Brain microvascular endothelial cell (primary cell): ENCODE data around the gene EVC2.

ENCODE experiments used
- DNase-seq: peaks from one replicate; pipeline ENCODE4 v3.0.0-alpha.2; 2020
- H3K27ac ChIP-seq: fragments of 250-450 bp; sonication (Bioruptor Pico); 2 replicates; pipeline ENCODE4 v1.5.1; 2020; ENCODE audit warnings: mild to moderate bottlenecking, moderate library complexity
- H3K27me3 ChIP-seq: fragments of 250-450 bp; sonication (Bioruptor Pico); replicated peaks from 2 replicates; pipeline ENCODE4 v1.5.1; 2020; ENCODE audit warnings: mild to moderate bottlenecking
- H3K36me3 ChIP-seq: fragments of 250-450 bp; sonication (Bioruptor Pico); replicated peaks from 2 replicates; pipeline ENCODE4 v1.5.1; 2020; ENCODE audit warnings: mild to moderate bottlenecking
- H3K4me3 ChIP-seq: 2 replicates; pipeline ENCODE4 v1.5.1; 2011; ENCODE audit warnings: low read depth, mild to moderate bottlenecking, control low read depth, low read length, moderate library complexity
- CTCF ChIP-seq: IDR thresholded peaks from 2 replicates; pipeline ENCODE4 v1.5.1; 2011; ENCODE audit warnings: low read depth, mild to moderate bottlenecking, moderate library complexity, low read length, control low read depth, inconsistent platforms; ENCODE audit errors: missing control alignments
- in situ Hi-C: cut with HindIII; loops from 2 replicates; pipeline ENCODE4 v1.10.0; 2017; ENCODE audit warnings: low sequenced_read_pairs, low pct_ligation_motif_present

Gene EVC2

GRCh38 chr4:5700459-5700858 lies 7.9 kb downstream of the EVC2 start:
- DNase-seq = no peak
- no peak overlapping the region for H3K4me3 ChIP-seq
- TF ChIP-seq CTCF = no peak
- H3K36me3 ChIP-seq = peaks cover 17% of the 10 kb centered on the region
- in situ Hi-C loops = no loop called here
- no peaks in the 10 kb centered on the region for H3K27me3 ChIP-seq
- no peak overlapping the region for H3K27ac ChIP-seq

GRCh38 chr4:5696341-5696740 lies 12.0 kb downstream of the EVC2 start:
- DNase-seq = no peak
- no peak for TF ChIP-seq CTCF
- H3K36me3 ChIP-seq = peaks cover 28% of the 10 kb centered on the region
- in situ Hi-C loops = no loop called here
- no peak overlapping the region for H3K27ac ChIP-seq
- H3K4me3 ChIP-seq = no peak overlapping the region
- H3K27me3 ChIP-seq = no peaks in the 10 kb centered on the region

GRCh38 chr4:5693871-5694270 lies 14.5 kb downstream of the EVC2 start:
- no peaks in the 10 kb centered on the region for H3K27me3 ChIP-seq
- TF ChIP-seq CTCF = no peak
- no peak overlapping the region for H3K4me3 ChIP-seq
- no peak overlapping the region for H3K27ac ChIP-seq
- DNase-seq = no peak
- peaks cover 41% of the 10 kb centered on the region for H3K36me3 ChIP-seq
- in situ Hi-C loops = no loop called here

DNA sequence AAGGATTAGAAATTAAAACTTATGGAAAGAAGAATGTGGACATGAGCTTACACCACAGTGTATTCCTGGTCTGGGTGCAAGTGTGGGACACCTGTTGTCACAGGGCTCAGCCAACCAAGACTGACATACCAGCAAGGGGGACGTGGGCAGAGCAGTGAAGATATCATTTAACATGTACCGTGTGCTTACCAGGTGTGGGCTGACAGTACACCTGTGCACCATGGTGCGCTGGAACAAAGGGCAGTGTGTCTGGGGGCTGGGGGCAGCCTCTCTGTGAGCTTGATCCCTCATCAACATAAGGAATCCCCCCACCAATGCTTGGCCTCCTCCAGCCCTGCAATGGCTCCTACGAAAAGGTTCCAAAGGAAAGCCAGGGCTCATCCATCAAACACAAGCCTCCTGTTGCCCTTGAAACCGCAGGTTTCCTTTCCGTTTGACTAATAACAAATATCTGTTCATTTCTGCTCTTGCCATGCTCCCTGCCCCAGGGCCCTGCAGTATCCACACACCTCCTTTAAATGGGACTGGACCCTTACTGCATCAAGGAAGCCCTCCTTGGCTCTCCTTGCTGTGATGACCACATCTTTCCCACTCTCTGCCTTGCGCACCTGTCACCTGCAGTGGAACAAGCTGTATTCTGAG lies 16.7 kb downstream of the EVC2 start:
- no peaks in the 10 kb centered on the region for H3K27me3 ChIP-seq
- in situ Hi-C loops = no loop called here
- no peak overlapping the region for H3K4me3 ChIP-seq
- peaks cover 48% of the 10 kb centered on the region for H3K36me3 ChIP-seq
- H3K27ac ChIP-seq = no peak overlapping the region
- no peak for DNase-seq
- no peak for TF ChIP-seq CTCF

DNA sequence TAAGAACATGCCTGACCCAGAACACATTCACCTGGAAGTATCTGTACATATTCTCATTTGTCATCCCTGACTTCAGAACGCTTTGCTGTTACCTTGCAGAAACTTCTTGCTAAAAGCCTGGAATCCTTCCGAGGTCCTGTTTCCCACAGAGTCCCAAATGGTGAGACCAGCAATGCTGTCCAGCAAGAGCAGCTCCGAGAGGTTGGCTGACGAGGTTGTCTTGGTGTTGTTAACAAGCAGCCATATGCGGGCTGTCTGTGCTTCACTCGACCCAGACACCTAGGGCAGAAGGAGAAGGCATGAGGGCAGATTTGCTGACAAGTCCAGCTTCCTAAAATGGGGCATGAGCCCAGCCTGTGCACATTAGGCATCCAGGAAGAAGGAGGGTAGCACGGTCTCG lies 19.3 kb downstream of the EVC2 start:
- Histone ChIP-seq H3K27ac (no peak overlapping the region), H3K27me3 (no peaks in the 10 kb centered on the region), H3K4me3 (no peak overlapping the region), H3K36me3 (peaks cover 54% of the 10 kb centered on the region)
- in situ Hi-C loops = no loop called here
- no peak for DNase-seq
- no peak for TF ChIP-seq CTCF

- TF ChIP-seq CTCF = no peak
- peaks cover 54% of the 10 kb centered on the region for H3K36me3 ChIP-seq
- H3K4me3 ChIP-seq = no peak overlapping the region
- DNase-seq = no peak
- no peak overlapping the region for H3K27ac ChIP-seq
- H3K27me3 ChIP-seq = no peaks in the 10 kb centered on the region
- in situ Hi-C loops = no loop called here
Observed at GRCh38 chr4:5686338-5686737, 22.0 kb downstream of the EVC2 start.
